K562 (cell line): ENCODE data around the gene TRERF1.

Experiments
- SAFB ChIP-seq: fragments of 200-400 bp; formaldehyde crosslinking; IDR thresholded peaks from 2 replicates; pipeline ENCODE4 v1.6.1; 2017; ENCODE audit warnings: low read depth, low read length, borderline replicate concordance
- ZBTB1 ChIP-seq: sonication (generic); formaldehyde crosslinking; IDR thresholded peaks from 2 replicates; pipeline ENCODE4 v1.8.1; 2023; ENCODE audit warnings: missing genetic modification reagents, low read depth, mild to moderate bottlenecking, borderline replicate concordance
- TF ChIP-seq, protein P1 (sequence below), 3 experiments: IDR thresholded peaks in 2 of 3; conservative IDR thresholded peaks in 1 of 3; 2 replicates each; pipeline ENCODE4 v1.5.1; 2011 to 2012; ENCODE audit warnings: low read length in 3 of 3, mild to moderate bottlenecking in 3 of 3, control low read depth in 2 of 3, improper control_type of control experiment in 1 of 3, inconsistent platforms in 1 of 3, low read depth in 1 of 3, mixed read lengths in 1 of 3, moderate library complexity in 1 of 3; ENCODE audit not compliant: insufficient read depth in 2 of 3

DNA sequence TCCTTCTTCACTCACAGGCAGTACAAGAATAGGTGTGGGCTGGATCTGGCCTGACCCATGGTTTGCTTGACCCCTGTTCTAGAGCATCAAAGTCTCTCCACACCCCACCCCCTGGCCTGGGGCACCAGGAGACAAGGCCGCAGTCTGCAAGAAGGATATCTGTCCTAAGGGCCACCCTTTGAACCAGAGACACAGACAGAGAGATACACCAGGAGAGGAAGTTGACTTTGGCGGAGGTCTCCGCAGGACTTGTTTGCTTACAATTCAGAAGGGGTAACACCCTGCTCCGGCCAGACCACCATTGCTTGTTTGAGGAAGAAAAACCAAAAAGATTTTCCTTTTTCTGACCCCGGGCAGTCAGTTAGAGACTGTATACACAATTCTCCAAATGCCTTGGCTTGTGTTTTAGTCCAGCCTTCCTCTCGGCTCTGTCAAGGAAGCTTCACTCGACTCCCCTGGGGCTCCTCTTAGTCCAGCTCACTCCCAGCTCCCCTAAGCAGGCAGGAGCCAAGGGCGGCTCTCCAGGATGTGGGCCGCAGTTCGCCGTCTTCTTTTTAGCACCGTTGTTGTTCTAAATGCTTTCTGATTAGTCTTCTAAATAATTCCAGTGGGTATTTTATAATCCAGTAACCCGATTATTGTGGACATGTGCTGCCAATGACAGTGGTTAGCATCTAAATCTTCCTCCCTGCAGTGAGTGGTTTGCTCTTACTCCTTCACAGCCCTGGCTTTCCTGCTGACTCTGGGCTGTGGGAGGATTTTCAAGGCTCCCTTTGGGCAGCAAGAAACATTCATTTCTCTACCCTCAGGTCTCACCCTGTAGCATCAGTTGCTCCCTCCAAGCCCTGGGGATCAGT, 175.5 kb downstream of the TRERF1 start:
- TF ChIP-seq, protein P1, sequence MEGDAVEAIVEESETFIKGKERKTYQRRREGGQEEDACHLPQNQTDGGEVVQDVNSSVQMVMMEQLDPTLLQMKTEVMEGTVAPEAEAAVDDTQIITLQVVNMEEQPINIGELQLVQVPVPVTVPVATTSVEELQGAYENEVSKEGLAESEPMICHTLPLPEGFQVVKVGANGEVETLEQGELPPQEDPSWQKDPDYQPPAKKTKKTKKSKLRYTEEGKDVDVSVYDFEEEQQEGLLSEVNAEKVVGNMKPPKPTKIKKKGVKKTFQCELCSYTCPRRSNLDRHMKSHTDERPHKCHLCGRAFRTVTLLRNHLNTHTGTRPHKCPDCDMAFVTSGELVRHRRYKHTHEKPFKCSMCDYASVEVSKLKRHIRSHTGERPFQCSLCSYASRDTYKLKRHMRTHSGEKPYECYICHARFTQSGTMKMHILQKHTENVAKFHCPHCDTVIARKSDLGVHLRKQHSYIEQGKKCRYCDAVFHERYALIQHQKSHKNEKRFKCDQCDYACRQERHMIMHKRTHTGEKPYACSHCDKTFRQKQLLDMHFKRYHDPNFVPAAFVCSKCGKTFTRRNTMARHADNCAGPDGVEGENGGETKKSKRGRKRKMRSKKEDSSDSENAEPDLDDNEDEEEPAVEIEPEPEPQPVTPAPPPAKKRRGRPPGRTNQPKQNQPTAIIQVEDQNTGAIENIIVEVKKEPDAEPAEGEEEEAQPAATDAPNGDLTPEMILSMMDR (IDR thresholded peaks at IDR 0.05 in 2 of 3, conservative IDR thresholded peaks at IDR 0.05 in 1 of 3; ENCODE audit: insufficient read depth in 2 of 3, low read depth in 1 of 3, low read length in 3 of 3) = no peak
- no peak for TF ChIP-seq ZBTB1 (CRISPR knock-in tag)
- TF ChIP-seq SAFB = no peak
